GM19438 (cell line): ENCODE measurements around the gene FXYD7.
"Not testable (repeated sequence)": the region's sequence is repeated elsewhere in the genome, so short reads cannot be mapped to it uniquely, and the experiment has no call there.

Source experiments
- ATAC-seq: cut with Tn5 transposase; IDR thresholded peaks from one replicate; pipeline ENCODE4 v1.9.1; 2021; ENCODE audit warnings: low read depth; ENCODE audit not compliant: unreplicated experiment

Gene FXYD7

GRCh38 chr19:35143231-35143715 lies at the start of gene FXYD7:
FXYD7 (plus strand) TSS chr19:35143255; CDS start chr19:35143334, 79 bp downstream.
- no peak for ATAC-seq

- no peak for ATAC-seq
Observed at GRCh38 chr19:35093430-35093829, 49.6 kb upstream of the FXYD7 start.

GRCh38 chr19:35093941-35094647 lies 49.0 kb upstream of the FXYD7 start:
- no peak for ATAC-seq

- no peak for ATAC-seq
Observed at GRCh38 chr19:35094656-35095055, 48.4 kb upstream of the FXYD7 start.

- ATAC-seq: no peak
Observed at GRCh38 chr19:35095667-35096368, 47.2 kb upstream of the FXYD7 start.

GRCh38 chr19:35098413-35099049 lies 44.5 kb upstream of the FXYD7 start:
- no peak for ATAC-seq

- ATAC-seq: no peak
Observed at GRCh38 chr19:35099155-35099896, 43.7 kb upstream of the FXYD7 start.

GRCh38 chr19:35099897-35100275 lies 43.2 kb upstream of the FXYD7 start:
- ATAC-seq: no peak

- ATAC-seq: no peak
Observed at GRCh38 chr19:35100588-35101533, 42.2 kb upstream of the FXYD7 start.

GRCh38 chr19:35101949-35102348 lies 41.1 kb upstream of the FXYD7 start:
- ATAC-seq: not testable (repeated sequence)

- not testable (repeated sequence) for ATAC-seq
Observed at GRCh38 chr19:35103614-35104013, 39.4 kb upstream of the FXYD7 start.

- no peak for ATAC-seq
Observed at GRCh38 chr19:35104361-35104760, 38.7 kb upstream of the FXYD7 start.

- ATAC-seq: no peak
Observed at GRCh38 chr19:35105047-35105410, 38.0 kb upstream of the FXYD7 start.

GRCh38 chr19:35105411-35106290 lies 37.4 kb upstream of the FXYD7 start:
- ATAC-seq: no peak

GRCh38 chr19:35106291-35106583 lies 36.8 kb upstream of the FXYD7 start:
- ATAC-seq: no peak

GRCh38 chr19:35106898-35107541 lies 36.0 kb upstream of the FXYD7 start:
- ATAC-seq: no peak

GRCh38 chr19:35107545-35107944 lies 35.5 kb upstream of the FXYD7 start:
- no peak for ATAC-seq

GRCh38 chr19:35108730-35109129 lies 34.3 kb upstream of the FXYD7 start:
- ATAC-seq: no peak
